ENCODE data around the gene ADGRG6.

The ADGRG6 gene

GRCh38 chr6:142413111-142413510 lies 111.3 kb downstream of the ADGRG6 start:
- H3K4me3 ChIP-seq (ENCODE audit: control insufficient read depth, low read depth, low read length): no peak overlapping the region
- TF ChIP-seq CTCF (conservative IDR thresholded peaks at IDR 0.05; ENCODE audit: control insufficient read depth, insufficient read depth, low read depth, low read length): no peak
- peak; percentile 46 for DNase-seq (ENCODE audit: low read depth)

- DNase-seq (ENCODE audit: low read depth): no peak
- H3K4me3 ChIP-seq (ENCODE audit: control insufficient read depth, low read depth, low read length): no peak overlapping the region
- TF ChIP-seq CTCF (conservative IDR thresholded peaks at IDR 0.05; ENCODE audit: control insufficient read depth, insufficient read depth, low read depth, low read length): no peak
Measured at GRCh38 chr6:142414462-142415250, 112.8 kb downstream of the ADGRG6 start.

GRCh38 chr6:142416179-142416578 lies 114.4 kb downstream of the ADGRG6 start:
- H3K4me3 ChIP-seq (ENCODE audit: control insufficient read depth, low read depth, low read length): no peak overlapping the region
- peak; percentile 96 for DNase-seq (ENCODE audit: low read depth)
- TF ChIP-seq CTCF (conservative IDR thresholded peaks at IDR 0.05; ENCODE audit: control insufficient read depth, insufficient read depth, low read depth, low read length): no peak

- DNase-seq (ENCODE audit: low read depth): no peak
- TF ChIP-seq CTCF (conservative IDR thresholded peaks at IDR 0.05; ENCODE audit: control insufficient read depth, insufficient read depth, low read depth, low read length): no peak
- no peak overlapping the region for H3K4me3 ChIP-seq (ENCODE audit: control insufficient read depth, low read depth, low read length)
Measured at GRCh38 chr6:142416686-142417085, 114.9 kb downstream of the ADGRG6 start.

- no peak for DNase-seq (ENCODE audit: low read depth)
- no peak overlapping the region for H3K4me3 ChIP-seq (ENCODE audit: control insufficient read depth, low read depth, low read length)
- no peak for TF ChIP-seq CTCF (conservative IDR thresholded peaks at IDR 0.05; ENCODE audit: control insufficient read depth, insufficient read depth, low read depth, low read length)
Measured at GRCh38 chr6:142417331-142417750, 115.5 kb downstream of the ADGRG6 start.

DNA sequence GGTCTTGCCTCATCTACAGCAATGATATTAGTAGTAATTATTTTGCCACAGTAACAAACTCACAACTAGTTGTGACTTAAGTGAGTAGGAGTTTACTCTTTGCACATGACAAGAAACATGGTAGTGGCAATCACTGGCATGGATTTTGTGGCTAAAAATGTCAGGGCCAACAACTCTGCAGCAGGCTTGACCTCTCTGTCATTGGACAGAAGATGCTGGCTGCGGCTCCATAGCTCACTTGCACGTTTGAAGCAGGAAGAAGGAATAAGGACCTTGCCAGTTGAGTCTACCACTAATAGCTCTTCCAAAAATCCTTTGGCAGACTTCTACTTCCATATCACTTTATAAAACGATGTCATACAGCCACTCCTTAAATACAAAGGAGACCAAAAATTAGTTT lies 117.3 kb downstream of the ADGRG6 start:
- DNase-seq (ENCODE audit: low read depth): no peak
- TF ChIP-seq CTCF (conservative IDR thresholded peaks at IDR 0.05; ENCODE audit: control insufficient read depth, insufficient read depth, low read depth, low read length): no peak

More for the DNA sequence above, 117.3 kb downstream of the ADGRG6 start:
- H3K4me3 ChIP-seq (ENCODE audit: control insufficient read depth, low read depth, low read length): no peak overlapping the region
